Right ventricle myocardium inferior (tissue), 1 donor: Measurements from ENCODE around the gene TMEM258. TPM values are rescaled to one million over a fixed set of nuclear protein-coding genes. Genes with fewer than 3 reads are reported as not detected.

Experiments used
- ATAC-seq: fragments of 200-7000 bp; cut with Tn5 transposase; one replicate; pipeline ENCODE4 v1.9.1; 2020; ENCODE audit warnings: mild to moderate bottlenecking, moderate library complexity
- DNase-seq: peaks from one replicate; pipeline ENCODE4 v3.0.0; 2021; ENCODE audit errors: missing footprints
- intact Hi-C: fragments of 100-400 bp; cut with DNase I; formaldehyde crosslinking; loops from one replicate; pipeline ENCODE4 v1.11.0; 2022
- total RNA-seq: library from RNA; stranded (reverse); fragmentation: NEBNext Ultra II Directional; extraction: Animal tissue kit (Norgen Biotek cat#: 25700); gene quantifications from one replicate; pipeline ENCODE4 v1.2.1, GENCODE V29; 2021
- donor health status: DM: no; HTN: yes; CAD: no; lungs with severe emphysema.

TMEM258 gene
- total RNA-seq, 1 donor from 2014 or later = 130 TPM

DNA sequence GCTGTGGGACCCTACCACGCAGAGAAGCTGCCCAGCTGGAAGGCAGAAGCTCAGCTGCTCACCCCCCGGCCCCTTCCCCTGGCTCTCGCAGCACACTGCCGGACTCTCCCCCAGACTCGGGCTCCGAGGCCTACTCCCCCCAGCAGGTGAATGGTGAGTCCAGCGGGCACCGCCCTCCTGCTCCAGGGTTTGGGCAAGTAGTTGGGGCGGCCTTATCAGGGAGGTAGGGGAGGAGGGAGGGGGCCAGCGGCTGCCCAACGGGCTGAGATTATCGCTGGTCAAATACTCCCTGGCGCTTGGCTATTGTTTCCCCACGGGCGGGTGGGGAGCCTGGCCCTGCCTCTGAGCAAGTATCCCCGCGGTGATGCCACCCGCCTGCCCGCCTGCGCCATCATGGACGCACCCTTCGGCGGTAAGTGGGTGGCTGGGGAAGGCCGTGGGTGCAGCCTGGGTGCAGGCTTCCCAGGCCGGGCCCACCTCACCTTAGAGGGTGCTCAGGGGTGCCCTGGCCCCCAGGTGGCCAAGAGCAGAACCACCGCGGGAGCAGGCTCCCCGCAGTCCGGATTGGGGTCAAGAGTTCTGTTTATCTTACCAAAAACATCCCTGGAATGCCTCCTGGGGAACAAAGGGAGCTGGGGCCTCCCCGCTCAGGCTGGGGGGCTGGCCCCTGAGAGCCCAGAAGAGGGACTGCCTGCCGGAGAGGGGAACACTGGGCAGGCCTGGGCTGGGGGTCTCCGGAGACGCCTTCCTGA is 23.1 kb downstream of the TMEM258 start:
- intact Hi-C loops = no loop called here
- ATAC-seq (no peak), DNase-seq (no peak)

DNA sequence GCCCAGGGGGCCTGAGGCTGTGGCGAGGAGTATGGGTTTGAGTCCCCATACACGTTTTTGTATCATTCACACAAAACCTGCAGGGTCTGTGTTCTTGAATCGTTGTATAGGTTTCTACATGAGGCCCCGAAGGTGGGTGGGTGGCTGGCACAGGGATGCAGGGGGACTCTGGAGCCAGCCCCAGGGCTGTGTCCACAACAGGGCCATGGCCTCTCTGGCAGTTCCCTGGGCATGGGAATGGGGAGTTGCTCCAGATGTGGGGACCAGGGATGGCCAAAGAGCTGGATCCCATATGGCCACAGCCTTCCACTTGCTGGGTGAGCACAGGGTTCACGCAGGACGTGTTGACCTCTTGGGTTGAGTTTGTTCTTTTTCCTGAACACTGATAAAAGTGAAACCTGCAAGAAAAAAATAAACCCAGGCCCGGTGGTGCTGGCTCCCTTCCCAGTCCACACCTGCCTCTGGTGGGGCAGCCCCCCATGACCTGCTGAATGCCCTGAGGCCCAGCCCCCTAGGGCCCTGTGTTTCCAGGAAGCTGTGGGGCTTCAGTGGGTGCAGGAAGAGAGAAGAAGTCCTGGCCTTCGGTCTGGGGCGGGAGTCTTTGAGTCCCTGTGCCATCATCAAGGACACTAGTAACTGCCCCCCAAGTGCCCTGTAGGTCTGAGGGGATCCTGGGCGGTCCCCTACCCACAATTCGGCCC is 23.9 kb downstream of the TMEM258 start:
- ATAC-seq = no peak
- DNase-seq = no peak
- intact Hi-C loops = no loop called here

DNA sequence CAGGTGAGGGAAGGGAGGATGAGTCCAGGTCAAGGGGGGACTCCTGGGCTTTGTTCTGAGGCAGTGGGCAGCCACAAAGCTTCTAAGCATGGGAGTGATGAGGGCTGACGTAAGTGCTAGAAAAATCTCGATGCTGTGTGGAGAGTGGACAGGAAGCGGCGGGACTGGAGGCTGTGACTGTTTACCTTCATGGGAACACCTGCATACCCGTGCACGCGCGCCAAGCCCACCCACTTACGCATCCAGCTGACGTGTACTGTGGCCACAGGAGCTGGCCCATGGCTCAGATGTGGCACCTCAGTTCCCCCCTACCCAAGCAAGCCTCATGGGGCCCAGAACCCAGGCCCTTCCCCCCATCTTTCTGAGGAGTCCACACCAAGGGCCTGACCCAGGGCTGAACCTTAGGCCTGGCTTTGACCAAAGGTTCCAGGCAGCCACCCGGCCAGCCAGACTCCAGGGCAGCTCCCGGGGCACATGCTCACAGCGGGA is 26.0 kb downstream of the TMEM258 start:
- intact Hi-C loops = no loop called here
- ATAC-seq (no peak), DNase-seq (no peak)

DNA sequence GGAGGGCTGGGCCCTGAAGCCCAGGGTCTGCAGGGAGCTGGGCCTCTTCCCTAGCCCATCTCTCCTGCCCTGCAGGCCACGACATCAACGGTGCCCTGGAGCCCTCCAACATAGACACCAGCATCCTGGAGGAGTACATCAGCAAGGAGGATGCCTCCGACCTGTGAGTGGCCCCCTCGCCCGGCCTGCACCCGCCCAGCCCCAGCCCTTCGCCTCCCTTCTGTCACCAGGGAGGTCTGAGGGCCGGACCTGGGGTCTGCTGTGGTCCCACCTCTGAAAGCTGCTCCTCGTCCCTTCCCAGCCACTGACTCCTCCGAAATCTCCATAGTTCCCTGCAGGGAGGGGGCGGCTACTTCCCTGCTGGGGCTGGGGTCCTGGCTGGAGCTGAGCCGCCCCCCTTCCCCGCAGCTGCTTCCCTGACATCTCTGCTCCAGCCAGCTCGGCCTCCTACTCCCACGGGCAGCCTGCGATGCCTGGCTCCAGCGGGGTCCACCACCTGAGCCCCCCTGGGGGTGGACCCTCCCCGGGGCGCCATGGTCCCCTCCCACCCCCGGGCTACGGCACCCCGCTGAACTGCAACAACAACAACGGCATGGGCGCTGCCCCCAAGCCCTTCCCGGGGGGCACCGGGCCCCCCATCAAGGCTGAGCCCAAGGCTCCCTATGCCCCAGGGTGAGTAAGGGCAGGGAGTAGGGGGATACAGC is 26.7 kb downstream of the TMEM258 start:
- ATAC-seq = no peak
- intact Hi-C loops = no loop called here
- DNase-seq = no peak

DNA sequence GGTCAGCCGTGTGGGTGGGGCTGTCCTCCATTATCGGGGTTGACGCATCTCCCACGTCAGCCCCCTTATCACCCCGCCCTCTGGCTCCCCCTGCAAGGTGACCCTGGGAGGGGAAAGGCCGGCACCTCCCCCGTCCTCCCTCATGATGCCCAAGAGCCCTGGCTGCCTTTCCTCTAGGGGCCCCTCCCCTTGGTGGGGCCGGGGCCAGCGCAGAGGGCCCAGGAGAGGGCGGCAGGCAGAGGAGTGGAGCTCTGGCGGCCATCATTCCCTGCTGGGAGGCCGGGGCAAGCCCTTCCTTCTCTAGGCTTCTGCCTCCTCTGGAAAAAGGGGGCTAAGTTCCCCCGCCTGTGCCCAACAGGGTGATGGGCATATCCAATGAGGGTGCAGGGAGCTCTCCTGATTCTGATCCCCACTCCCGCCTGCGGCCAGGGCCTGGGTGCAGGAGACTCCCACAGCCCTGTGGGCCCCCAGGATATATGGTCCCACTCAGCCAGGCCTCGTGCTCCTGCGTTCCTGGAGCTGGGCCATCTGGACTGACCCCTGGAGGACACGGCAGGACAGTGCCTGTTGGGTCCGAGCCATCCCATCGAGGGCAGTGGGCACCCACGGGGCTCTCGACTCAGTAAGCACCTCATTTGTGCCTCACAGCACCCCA is 27.7 kb downstream of the TMEM258 start:
- intact Hi-C loops = no loop called here
- DNase-seq (no peak), ATAC-seq (peak; percentile 21)

DNA sequence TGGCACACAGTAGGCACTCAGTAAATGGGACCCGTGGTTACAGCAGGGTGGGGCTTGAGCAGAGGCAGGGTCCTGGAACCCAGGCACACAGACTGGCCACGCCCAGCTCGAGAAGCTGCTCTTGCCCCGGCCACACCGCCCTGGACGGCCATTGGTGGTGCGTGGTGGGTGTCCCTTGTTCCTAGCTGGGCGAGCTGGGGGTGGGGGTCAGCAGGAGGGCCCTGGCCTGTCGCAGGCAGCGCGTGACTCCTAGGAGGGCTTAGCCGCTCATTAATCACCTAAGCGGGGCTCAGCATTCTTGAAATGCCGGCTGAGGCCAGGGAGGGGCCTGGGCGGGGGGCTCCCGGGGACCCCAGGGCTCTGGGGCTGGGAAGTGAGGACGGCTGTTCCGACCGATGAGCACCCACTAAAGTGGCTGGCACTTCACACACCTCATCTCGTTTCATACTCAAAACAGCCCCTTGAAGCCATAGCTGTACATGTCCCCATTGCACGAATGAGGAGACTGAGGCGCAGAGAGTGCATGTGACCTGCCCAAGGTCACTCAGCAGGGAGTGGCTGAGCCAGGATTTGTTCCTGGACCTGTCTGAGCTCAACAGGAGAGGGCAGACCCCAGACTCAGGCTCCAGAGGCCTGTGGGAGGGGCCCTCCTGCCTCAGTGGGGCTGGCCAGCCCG is 28.3 kb downstream of the TMEM258 start:
- no peak for ATAC-seq
- intact Hi-C loops = no loop called here
- no peak for DNase-seq

DNA sequence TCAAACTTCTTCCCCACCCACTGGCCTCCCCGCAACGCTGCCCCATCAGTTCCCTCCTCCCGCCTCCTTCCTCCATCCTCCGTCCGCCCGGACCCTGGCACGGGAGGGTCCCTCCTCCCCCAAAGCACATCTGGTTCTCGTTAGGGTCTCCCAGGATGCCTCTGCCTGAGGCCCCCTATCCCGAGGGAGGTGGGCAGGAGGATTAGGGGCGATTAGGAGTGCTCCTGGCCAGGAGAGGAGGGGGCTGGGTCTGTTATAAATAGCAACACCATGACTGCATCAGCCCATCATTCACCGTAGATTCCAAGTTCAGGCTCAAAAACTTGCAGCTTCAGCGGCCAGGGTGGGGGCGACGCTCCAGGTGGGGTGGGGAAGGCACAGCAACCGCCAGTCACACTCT is 29.6 kb downstream of the TMEM258 start:
- ATAC-seq (no peak), DNase-seq (no peak)
- intact Hi-C loops = no loop called here

DNA sequence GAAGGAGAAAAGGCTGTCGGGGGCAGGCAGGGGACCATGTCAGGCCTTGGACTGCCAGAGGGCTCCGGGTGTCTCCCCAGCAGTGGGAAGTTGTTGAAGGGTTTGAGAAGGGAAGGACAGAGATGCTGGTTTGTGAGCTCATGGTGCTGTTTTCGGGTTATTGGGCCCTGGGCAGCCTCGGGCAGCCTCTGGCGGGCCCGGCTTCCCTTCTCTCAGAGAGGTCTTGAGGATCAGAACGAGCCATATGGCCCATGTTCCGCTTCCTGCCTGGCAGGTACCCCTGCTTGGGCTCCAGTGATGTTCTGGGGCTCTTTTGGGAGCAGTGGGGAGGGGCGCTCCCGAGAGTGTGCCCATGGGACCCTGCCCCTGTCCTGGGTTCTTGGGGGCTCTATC is 30.2 kb downstream of the TMEM258 start:
- intact Hi-C loops = no loop called here
- ATAC-seq = no peak

DNA sequence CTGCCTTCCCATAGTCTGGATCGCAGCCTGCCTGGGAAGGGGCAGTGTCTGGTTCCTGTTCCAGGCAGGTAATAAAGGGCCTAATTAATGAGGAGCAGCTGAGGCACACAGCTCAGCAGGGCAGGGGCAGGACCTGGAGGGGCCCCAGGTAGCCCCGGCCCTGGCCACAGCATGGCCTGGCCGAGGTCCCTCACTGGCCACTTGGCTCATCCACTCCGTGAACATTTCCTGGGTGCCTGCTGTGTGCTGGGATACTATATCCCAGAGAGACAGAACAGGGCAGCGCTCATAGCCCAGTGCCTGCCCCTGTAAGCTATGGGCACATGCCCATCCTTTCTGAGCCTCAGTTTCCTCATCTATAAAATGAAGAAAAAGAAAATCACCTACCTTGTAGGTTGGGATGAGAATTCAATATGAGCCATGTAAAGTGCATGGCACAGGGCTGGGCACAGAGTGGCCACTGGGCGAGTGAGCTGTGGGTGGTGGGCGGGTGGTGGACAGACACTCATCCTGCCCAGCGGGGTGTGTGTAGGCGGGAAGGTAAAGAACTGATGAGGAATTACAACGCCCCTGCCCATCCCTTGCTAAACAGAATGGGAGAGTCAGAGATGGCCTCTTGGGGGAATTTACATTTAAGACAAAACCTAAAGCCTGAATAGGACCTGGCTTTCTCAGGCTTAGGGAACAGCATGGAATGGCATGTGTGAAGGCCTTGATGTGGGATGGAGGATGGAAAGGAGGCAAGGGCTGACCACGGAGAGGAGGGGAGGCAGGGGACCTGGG is 30.8 kb downstream of the TMEM258 start:
- intact Hi-C loops = no loop called here
- ATAC-seq (no peak), DNase-seq (no peak)

More for the DNA sequence above, 30.2 kb downstream of the TMEM258 start:
- DNase-seq = no peak

DNA sequence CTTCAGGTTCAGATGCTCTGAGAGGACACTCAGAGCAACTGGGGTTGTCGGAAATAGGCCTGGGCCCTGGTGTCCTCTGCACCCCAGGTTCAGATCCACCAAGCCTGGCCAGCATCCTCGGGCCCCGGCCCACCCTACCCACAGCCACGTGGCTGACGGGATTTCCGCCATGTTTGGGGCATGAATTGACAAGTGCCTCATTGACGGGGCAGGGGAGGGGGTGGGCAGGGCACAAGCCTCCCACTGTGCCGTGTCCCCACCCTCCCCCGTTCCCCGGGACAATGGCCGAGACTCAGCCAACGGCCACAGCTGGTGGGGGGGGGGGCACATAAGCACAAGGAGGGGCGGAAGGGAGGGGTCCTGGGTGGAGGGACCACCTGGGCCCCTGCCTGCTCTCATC is 31.5 kb downstream of the TMEM258 start:
- DNase-seq (no peak), ATAC-seq (no peak)
- intact Hi-C loops = no loop called here

DNA sequence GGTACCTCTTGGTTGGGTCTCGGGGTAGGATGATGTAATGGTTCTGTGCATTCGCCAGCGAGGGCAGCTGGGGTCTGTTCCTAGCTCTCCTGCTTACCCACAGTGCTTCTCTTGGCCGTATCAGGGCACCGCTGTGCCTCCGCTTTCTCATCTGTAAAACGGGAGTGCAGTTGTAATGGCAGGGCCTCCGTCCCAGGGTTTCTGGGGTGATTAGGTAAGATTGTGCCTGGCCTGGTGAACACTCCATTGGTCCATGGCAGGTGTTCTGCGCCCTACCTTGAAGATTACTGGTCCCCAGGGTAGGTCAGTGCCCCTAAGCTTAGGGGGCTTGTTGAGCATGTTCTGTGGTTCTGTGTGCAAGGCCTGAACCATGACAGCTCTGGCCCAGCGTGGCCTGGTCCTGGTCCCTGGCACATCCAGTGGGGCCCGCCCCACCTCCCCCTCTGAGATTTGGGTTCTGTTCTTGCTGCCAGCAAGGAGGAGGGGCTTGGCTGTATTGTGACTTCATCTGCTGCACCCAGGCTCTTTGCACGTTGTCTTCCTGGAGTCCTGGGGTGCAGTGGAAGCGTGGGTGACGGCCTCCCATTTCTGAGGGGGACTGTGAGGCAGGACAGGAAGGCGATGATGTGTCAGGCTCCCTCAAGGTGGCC is 35.1 kb downstream of the TMEM258 start:
- ATAC-seq = no peak
- DNase-seq = no peak
- intact Hi-C loops = no loop called here

DNA sequence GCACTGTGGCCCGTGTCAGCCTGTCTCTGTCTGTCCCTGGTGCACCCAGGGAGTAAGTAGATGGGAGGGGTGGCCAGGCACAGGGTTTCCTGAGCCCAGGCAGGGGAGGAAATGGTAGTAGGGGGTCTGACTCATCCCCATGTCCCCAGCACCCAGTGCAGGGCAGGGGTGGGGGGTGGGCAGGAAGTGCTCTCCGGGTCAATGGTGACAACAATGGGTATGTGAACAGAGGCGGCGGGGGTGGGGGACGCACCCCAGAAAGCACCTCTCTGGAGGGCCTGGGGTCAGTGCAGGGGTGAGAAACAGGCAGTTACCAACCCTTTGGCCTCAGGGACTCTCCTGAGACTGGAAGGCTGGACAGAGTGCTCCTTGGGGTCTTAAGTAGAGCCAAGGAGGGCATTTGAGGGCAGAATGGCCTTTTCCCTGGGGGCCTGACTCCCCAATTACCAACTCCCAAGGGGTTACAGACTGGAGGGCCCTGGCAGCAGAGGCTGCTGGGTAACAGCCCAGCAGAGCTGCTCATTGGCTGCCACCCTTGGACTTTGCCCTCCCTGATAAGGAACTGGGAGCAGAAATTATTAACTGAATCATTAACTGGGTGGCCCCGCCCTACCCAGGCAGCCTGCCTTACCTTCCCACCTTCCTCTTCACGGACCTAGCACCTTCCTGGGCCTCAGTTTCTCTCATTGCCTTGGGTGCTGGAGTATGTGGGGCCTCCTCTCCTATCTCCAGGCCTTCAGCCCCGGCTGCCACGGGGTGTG is 35.8 kb downstream of the TMEM258 start:
- intact Hi-C loops = no loop called here
- DNase-seq (no peak), ATAC-seq (no peak)

DNA sequence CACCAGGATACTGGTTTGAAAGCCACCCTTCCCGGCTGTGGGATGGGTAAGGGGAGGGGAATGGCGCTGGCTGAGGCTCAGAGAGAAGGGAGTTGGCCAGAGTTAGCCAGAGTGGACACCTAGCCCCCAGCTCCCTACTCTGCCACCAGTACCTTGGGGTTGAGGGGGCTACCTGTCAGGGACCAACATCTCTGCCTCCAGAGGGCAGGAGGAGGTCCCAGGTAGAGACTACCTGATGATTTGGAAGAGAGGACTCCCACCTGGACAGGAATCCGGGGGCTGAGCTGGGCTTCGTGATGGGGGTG is 36.3 kb downstream of the TMEM258 start:
- intact Hi-C loops = no loop called here
- ATAC-seq (no peak), DNase-seq (no peak)

DNA sequence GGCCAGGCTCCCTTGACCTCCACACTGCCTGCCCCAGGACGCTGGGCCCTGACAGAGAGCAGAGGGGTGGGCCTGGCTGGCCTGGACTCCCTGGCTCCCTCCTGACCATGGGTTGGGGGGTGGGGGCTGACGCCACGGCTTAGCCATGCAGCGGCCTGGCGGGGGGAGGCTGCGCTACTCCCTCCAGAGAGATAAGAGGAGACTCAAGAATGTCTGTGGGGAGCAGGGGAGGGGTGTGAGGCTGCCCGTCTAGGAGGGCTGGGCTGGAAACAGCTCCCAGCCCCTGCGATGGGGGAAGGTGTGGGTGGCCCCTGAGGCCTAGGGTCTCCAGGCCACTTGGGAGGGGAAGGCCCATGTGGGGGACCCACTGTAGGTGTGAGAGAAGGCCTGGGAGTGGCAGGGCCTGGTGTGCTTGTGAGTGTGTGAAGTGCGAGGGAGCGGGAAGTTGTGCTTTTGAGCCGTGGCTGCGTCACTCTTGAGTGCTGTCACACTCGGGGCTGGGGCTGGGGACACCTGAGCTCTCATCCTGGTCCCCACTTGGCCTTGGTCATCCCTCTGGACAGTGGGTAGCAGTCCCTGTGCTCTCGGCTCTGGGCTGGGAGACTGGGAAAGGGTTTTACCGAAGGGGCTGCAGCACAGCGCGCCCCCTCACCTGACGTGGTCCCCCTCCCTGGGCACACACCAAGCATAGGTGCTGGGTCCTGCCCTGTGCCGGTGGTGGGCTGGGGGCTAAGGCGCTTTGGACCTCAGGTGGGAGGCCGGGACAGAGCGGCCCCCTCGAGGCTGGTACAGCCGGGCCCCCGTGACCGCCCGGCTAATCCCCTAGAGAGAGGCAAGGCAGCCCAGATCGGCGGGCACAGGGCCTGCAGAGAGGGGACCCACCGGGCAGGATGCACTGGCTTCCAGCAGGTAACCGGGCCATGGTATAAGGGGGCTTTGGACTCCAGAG is 37.6 kb downstream of the TMEM258 start:
- intact Hi-C loops = no loop called here
- ATAC-seq (no peak), DNase-seq (no peak)

DNA sequence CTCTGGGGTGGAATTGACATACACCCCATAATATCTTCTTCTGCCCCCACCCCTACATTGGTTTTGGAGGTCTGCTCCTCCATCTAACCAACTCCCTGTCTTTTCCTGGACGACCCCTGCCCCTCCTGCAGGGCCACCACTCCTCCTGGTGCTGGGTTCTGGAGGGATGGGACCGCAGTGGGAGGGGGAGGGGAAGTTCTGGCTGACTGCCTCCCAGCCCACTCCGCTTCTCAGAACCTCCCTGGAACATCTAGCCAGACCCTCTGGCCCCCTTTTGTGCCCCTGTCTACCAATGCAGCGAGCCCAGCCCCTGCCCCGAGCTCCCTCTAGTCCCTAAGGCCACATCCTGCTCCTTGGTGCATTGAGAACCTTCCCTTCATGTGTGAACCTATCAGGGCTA is 38.7 kb downstream of the TMEM258 start:
- ATAC-seq (no peak), DNase-seq (no peak)
- intact Hi-C loops = loop anchor here (2.0 kb wide), 1 partner anchor 355 kb away; no protein-coding TSS in a partner anchor
